SU-DHL-6 (cell line): Measurements from ENCODE around the gene LCE2C.
"Not testable (repeated sequence)": the region's sequence is repeated elsewhere in the genome, so short reads cannot be mapped to it uniquely, and the experiment has no call there.

Source experiments
- H2AFZ ChIP-seq: fragments of 200-600 bp; sonication (generic); 2 replicates; pipeline ENCODE4 v1.6.1; 2014; ENCODE audit warnings: low read depth, mild to moderate bottlenecking, moderate library complexity, mixed read lengths, antibody characterized with exemption, low read length; ENCODE audit not compliant: severe bottlenecking
- H3F3A ChIP-seq: fragments of 200-600 bp; shearing (Covaris generic); 2 replicates; pipeline ENCODE4 v1.6.0; 2016; ENCODE audit warnings: antibody characterized with exemption, mild to moderate bottlenecking; ENCODE audit not compliant: insufficient read depth
- H3K27ac ChIP-seq: fragments of 200-600 bp; sonication (generic); 2 replicates; pipeline ENCODE4 v1.5.1; 2016; ENCODE audit warnings: low read depth, mild to moderate bottlenecking, low read length, moderate library complexity, mixed read lengths
- H3K27me3 ChIP-seq: fragments of 200-600 bp; sonication (generic), shearing (Covaris generic); 2 replicates; pipeline ENCODE4 v1.6.0; 2014; ENCODE audit warnings: mild to moderate bottlenecking, low read length
- H3K36me3 ChIP-seq: fragments of 200-600 bp; sonication (generic); 2 replicates; pipeline ENCODE4 v1.6.1; 2014; ENCODE audit warnings: mild to moderate bottlenecking, low read length, mixed read lengths
- H3K4me2 ChIP-seq: fragments of 300-600, 200-600 bp; shearing (Covaris generic), sonication (generic); 2 replicates; pipeline ENCODE4 v1.6.0; 2014; ENCODE audit warnings: low read length, low read depth, mild to moderate bottlenecking; ENCODE audit not compliant: poor library complexity, severe bottlenecking
- H3K4me3 ChIP-seq: fragments of 200-600 bp; sonication (generic); 2 replicates; pipeline ENCODE4 v1.5.1; 2014; ENCODE audit warnings: antibody characterized with exemption, low read length, mild to moderate bottlenecking, mixed read lengths; ENCODE audit not compliant: insufficient read depth, poor library complexity, severe bottlenecking
- H3K79me2 ChIP-seq: fragments of 200-600 bp; sonication (generic); 2 replicates; pipeline ENCODE4 v1.6.1; 2014; ENCODE audit warnings: mild to moderate bottlenecking, low read length, moderate library complexity; ENCODE audit not compliant: insufficient read depth
- H3K9ac ChIP-seq: fragments of 200-600 bp; sonication (generic); 2 replicates; pipeline ENCODE4 v1.7.0; 2014; ENCODE audit warnings: mild to moderate bottlenecking, low read length
- H3K9me2 ChIP-seq: fragments of 200-600 bp; sonication (generic); replicated peaks from 2 replicates; pipeline ENCODE4 v1.6.1; 2014; ENCODE audit warnings: low read length; ENCODE audit not compliant: insufficient read depth
- H3K9me3 ChIP-seq: fragments of 200-600 bp; sonication (generic); 2 replicates; pipeline ENCODE4 v1.6.1; 2014; ENCODE audit warnings: low read length, mixed read lengths; ENCODE audit not compliant: insufficient read depth
- H4K20me1 ChIP-seq: fragments of 200-600 bp; sonication (generic); 2 replicates; pipeline ENCODE4 v1.6.1; 2014; ENCODE audit warnings: low read depth, mild to moderate bottlenecking, antibody characterized with exemption, low read length, moderate library complexity, mixed read lengths
- EZH2phosphoT487 ChIP-seq: fragments of 200-600 bp; sonication (generic), shearing (Covaris generic); conservative IDR thresholded peaks from 2 replicates; pipeline ENCODE4 v1.6.1; 2018; ENCODE audit warnings: mild to moderate bottlenecking, antibody characterized with exemption, low read length, moderate library complexity, mixed read lengths
- TF ChIP-seq, protein P1 (sequence below): fragments of 200-600 bp; sonication (generic); IDR thresholded peaks from one replicate; pipeline ENCODE4 v1.5.1; 2017; ENCODE audit warnings: antibody characterized with exemption, mild to moderate bottlenecking, low read length, moderate library complexity; ENCODE audit not compliant: insufficient read depth, poor library complexity, severe bottlenecking

LCE2C gene

DNA sequence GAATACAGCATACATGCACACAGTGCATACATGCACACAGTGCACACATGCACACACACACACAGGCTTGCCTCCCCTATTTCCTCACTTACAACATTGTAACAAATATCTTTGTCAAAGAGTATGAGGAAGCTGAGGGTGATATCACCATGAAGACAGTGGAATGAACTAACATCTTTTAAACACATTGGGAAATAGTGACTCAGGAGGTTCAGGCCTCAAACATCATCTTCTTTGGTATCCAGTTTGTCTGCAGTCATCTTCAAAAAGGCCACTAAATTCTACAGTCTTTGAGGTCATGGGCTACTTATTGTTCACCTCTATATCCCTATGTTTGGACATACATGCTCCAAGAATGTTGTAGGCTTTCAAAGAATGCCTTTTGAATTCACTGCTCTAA is 8.8 kb downstream of the LCE2C start:
- no peaks in the 10 kb centered on the region for H3K9me2 ChIP-seq
- no peaks in the 10 kb centered on the region for H3K27me3 ChIP-seq
- H3K79me2 ChIP-seq = no peaks in the 10 kb centered on the region
- H3F3A ChIP-seq = no peaks in the 10 kb centered on the region
- no peaks in the 10 kb centered on the region for H3K36me3 ChIP-seq
- no peak for TF ChIP-seq EZH2phosphoT487
- TF ChIP-seq, protein P1, sequence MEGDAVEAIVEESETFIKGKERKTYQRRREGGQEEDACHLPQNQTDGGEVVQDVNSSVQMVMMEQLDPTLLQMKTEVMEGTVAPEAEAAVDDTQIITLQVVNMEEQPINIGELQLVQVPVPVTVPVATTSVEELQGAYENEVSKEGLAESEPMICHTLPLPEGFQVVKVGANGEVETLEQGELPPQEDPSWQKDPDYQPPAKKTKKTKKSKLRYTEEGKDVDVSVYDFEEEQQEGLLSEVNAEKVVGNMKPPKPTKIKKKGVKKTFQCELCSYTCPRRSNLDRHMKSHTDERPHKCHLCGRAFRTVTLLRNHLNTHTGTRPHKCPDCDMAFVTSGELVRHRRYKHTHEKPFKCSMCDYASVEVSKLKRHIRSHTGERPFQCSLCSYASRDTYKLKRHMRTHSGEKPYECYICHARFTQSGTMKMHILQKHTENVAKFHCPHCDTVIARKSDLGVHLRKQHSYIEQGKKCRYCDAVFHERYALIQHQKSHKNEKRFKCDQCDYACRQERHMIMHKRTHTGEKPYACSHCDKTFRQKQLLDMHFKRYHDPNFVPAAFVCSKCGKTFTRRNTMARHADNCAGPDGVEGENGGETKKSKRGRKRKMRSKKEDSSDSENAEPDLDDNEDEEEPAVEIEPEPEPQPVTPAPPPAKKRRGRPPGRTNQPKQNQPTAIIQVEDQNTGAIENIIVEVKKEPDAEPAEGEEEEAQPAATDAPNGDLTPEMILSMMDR = no peak
- no peak overlapping the region for H2AFZ ChIP-seq
- H4K20me1 ChIP-seq = no peaks in the 10 kb centered on the region
- H3K9ac ChIP-seq = no peak overlapping the region
- no peak overlapping the region for H3K4me2 ChIP-seq
- no peak overlapping the region for H3K27ac ChIP-seq
- H3K9me3 ChIP-seq = no peaks in the 10 kb centered on the region
- no peak overlapping the region for H3K4me3 ChIP-seq

- not testable (repeated sequence) for H3K27me3 ChIP-seq, H2AFZ ChIP-seq, H3K27ac ChIP-seq, H3K79me2 ChIP-seq, H4K20me1 ChIP-seq, H3K4me3 ChIP-seq, H3K9me2 ChIP-seq, H3K36me3 ChIP-seq, H3K9me3 ChIP-seq, H3K9ac ChIP-seq, H3K4me2 ChIP-seq, H3F3A ChIP-seq
Measured at GRCh38 chr1:152685823-152686222, 10.7 kb downstream of the LCE2C start, which contains the start of gene LCE2B. Gene LCE2B, plus strand, starts transcription at chr1:152686123. Its CDS starts 721 bp downstream, at chr1:152686844.

GRCh38 chr1:152697701-152698600 is 22.9 kb downstream of the LCE2C start, which contains the start of gene LCE2A:
Gene LCE2A, plus strand, starts transcription at chr1:152698345. Its CDS starts 557 bp downstream, at chr1:152698902.
- no peaks in the 10 kb centered on the region for H3F3A ChIP-seq
- no peak within 1 kb of the TSS for H3K4me3 ChIP-seq

More at GRCh38 chr1:152697701-152698600, 22.9 kb downstream of the LCE2C start, which contains the start of gene LCE2A:
- H3K9me3 ChIP-seq = no peaks in the 10 kb centered on the region
- no peaks in the 10 kb centered on the region for H4K20me1 ChIP-seq
- H3K79me2 ChIP-seq = no peaks in the 10 kb centered on the region
- H3K4me2 ChIP-seq = no peak within 1 kb of the TSS
- no peak within 1 kb of the TSS for H3K9ac ChIP-seq
- no peaks in the 10 kb centered on the region for H3K9me2 ChIP-seq
- no peak within 1 kb of the TSS for H3K27ac ChIP-seq
- TF ChIP-seq EZH2phosphoT487 = no peak
- TF ChIP-seq, protein P1 = no peak
- H3K27me3 ChIP-seq = no peaks in the 10 kb centered on the region
- no peaks in the 10 kb centered on the region for H3K36me3 ChIP-seq
- H2AFZ ChIP-seq = no peak within 1 kb of the TSS
